ENCODE results near the gene AK9. TPM values are rescaled to one million over a fixed set of nuclear protein-coding genes. Genes with fewer than 3 reads are reported as not detected.

AK9 gene
- total and polyA plus RNA-seq, 7 donors, result 2.8 to 23.3 (median 14.3) TPM

DNA sequence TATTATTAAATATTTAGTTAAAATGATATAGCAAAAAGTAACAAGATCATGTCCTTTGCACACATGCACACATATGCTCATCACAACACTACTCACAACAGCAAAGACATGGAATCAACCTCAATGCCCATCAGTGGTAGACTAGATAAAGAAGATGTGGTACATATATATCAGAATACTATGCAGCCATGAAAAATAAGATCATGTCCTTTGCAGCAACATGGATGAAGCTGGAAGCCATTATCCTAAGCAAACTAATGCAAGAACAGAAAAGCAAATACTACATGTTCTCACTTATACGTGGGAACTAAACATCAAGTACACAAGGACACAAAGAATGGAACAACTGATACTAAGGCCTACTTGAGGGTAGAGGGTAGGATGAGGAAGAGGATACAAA, 14.3 kb downstream of the AK9 start:
- 93 to 96% methylated on average over 1 of the region's 1 CpG for WGBS, 2 donors
- intact Hi-C loops (cut with DNase I), result no loop called here

DNA sequence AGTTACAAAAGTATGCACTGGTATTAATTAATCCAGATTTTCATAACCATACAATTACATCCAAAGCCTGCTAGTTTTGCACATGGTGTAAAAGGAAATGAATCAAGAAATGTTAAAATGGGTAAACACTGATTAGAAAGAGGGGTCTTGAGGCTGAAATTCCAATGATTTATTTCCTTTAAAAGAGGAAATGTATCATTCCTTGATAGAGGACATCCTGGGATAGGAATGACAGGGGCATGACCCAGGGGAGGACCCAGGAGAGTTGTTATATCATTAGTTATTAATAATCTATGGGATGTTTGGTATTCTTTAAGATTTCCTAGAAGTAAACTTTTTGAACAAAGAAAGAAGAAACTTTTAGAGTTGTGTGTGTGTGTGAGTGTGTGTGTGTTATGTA, 18.2 kb downstream of the AK9 start:
- no peaks in the 10 kb centered on the region for H3K4me1 ChIP-seq
- TF ChIP-seq EP300 (IDR thresholded peaks at IDR 0.05), result no peak
- TF ChIP-seq, protein P1, sequence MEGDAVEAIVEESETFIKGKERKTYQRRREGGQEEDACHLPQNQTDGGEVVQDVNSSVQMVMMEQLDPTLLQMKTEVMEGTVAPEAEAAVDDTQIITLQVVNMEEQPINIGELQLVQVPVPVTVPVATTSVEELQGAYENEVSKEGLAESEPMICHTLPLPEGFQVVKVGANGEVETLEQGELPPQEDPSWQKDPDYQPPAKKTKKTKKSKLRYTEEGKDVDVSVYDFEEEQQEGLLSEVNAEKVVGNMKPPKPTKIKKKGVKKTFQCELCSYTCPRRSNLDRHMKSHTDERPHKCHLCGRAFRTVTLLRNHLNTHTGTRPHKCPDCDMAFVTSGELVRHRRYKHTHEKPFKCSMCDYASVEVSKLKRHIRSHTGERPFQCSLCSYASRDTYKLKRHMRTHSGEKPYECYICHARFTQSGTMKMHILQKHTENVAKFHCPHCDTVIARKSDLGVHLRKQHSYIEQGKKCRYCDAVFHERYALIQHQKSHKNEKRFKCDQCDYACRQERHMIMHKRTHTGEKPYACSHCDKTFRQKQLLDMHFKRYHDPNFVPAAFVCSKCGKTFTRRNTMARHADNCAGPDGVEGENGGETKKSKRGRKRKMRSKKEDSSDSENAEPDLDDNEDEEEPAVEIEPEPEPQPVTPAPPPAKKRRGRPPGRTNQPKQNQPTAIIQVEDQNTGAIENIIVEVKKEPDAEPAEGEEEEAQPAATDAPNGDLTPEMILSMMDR (IDR thresholded peaks at IDR 0.05), result no peak
- TF ChIP-seq POLR2A (IDR thresholded peaks at IDR 0.05), result no peak
- TF ChIP-seq POLR2AphosphoS5 (IDR thresholded peaks at IDR 0.05), result no peak
- intact Hi-C loops (cut with DNase I), result no loop called here
- no peaks in the 10 kb centered on the region for H3K27me3 ChIP-seq
- peaks cover 0 to 8% (median 0%) of the 10 kb centered on the region in 4 donors for H3K36me3 ChIP-seq
- H3K9me3 ChIP-seq, result no peaks in the 10 kb centered on the region
- no peak for DNase-seq
- H3K27ac ChIP-seq, result no peak overlapping the region
- no peak overlapping the region for H3K4me3 ChIP-seq

More for the DNA sequence above, 14.3 kb downstream of the AK9 start:
- H3K27ac ChIP-seq, result no peak overlapping the region
- TF ChIP-seq, protein P1 (IDR thresholded peaks at IDR 0.05), result no peak
- TF ChIP-seq POLR2AphosphoS5 (IDR thresholded peaks at IDR 0.05) (no peak), EP300 (IDR thresholded peaks at IDR 0.05) (no peak), POLR2A (IDR thresholded peaks at IDR 0.05) (no peak)
- no peak overlapping the region for H3K4me3 ChIP-seq
- DNase-seq, result no peak
- H3K4me1 ChIP-seq, result peaks cover 0 to 7% (median 0%) of the 10 kb centered on the region in 4 donors
- no peaks in the 10 kb centered on the region for H3K27me3 ChIP-seq
- H3K9me3 ChIP-seq, result no peaks in the 10 kb centered on the region
- no peaks in the 10 kb centered on the region for H3K36me3 ChIP-seq

DNA sequence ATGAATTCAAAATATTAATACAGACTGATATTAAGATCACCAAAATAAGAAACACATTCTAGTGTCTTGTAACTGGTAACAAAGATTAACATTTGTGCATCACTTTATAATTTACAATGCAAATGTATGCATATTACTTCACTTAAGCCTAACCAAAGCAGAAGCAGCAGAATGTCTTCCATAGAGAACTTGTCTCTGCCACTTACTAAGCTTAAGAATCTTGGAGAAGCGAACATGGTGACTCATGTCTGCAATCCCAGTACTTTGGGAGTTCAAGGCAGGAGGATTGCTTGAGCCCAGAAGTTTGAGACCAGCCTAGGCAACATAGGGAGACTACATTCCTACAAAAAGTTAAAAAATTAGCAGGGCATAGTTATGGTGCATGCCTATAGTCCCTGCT, 18.8 kb downstream of the AK9 start:
- no peak overlapping the region for H3K4me3 ChIP-seq
- H3K27me3 ChIP-seq, result no peaks in the 10 kb centered on the region
- H3K27ac ChIP-seq, result no peak overlapping the region
- no peaks in the 10 kb centered on the region for H3K4me1 ChIP-seq
- no peak for DNase-seq
- peaks cover 0 to 8% (median 0%) of the 10 kb centered on the region in 4 donors for H3K36me3 ChIP-seq
- TF ChIP-seq, protein P1 (IDR thresholded peaks at IDR 0.05), result no peak
- TF ChIP-seq EP300 (IDR thresholded peaks at IDR 0.05) (no peak), POLR2AphosphoS5 (IDR thresholded peaks at IDR 0.05) (no peak), POLR2A (IDR thresholded peaks at IDR 0.05) (no peak)
- H3K9me3 ChIP-seq, result no peaks in the 10 kb centered on the region
- intact Hi-C loops (cut with DNase I), result no loop called here
- 96% methylated on average over 1 of the region's 1 CpG for WGBS, 2 donors

DNA sequence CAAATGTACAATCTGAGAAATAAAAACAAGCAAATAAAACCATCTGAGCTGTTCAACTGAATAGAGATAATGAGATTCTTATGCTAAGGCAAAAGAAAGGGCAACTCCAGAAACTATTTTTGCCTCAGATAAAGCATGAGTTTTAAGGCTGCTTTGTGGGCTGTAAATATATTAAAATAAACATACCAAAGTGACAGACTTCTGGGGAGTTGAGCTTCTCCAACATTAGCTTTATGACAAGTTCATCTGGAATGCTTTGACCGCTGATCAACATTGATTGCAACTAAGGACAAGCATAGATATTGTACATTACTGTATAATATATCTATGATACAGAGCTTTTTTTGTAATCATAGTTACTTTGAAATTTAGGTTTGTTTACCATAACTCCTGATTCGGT, 19.3 kb downstream of the AK9 start:
- intact Hi-C loops (cut with DNase I), result no loop called here
- DNase-seq, result no peak
- no peaks in the 10 kb centered on the region for H3K4me1 ChIP-seq
- no peak for TF ChIP-seq POLR2AphosphoS5 (IDR thresholded peaks at IDR 0.05)
- TF ChIP-seq EP300 (IDR thresholded peaks at IDR 0.05), result no peak
- TF ChIP-seq, protein P1 (IDR thresholded peaks at IDR 0.05), result no peak
- no peak for TF ChIP-seq POLR2A (IDR thresholded peaks at IDR 0.05)
- peaks cover 0 to 8% (median 0%) of the 10 kb centered on the region in 4 donors for H3K36me3 ChIP-seq
- no peak overlapping the region for H3K27ac ChIP-seq
- no peaks in the 10 kb centered on the region for H3K27me3 ChIP-seq
- H3K9me3 ChIP-seq, result no peaks in the 10 kb centered on the region
- no peak overlapping the region for H3K4me3 ChIP-seq
- whole genome bisulfite sequencing, 2 donors, result 85 to 91% methylated on average over 2 of the region's 2 CpGs

DNA sequence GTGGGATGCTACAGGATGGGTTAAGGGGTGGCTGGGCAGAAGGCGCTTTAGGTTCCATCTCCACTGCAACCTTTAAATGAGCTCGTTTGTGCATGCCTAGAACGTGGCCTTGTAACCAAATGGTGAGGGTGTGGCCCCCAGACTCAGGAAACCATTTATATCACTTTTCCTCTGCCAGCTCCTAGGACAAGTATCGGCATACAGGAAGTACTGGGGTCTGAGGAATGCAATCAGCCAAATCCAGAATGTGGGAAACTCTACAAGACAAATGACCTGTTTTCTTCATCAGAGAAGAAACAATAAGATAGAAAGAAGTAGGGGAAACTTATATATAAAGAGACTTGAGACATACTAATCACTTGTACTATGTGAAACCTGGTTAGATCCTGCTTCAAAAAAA, 21.2 kb downstream of the AK9 start:
- DNase-seq, result no peak
- Histone ChIP-seq H3K27ac (no peak overlapping the region), H3K4me3 (no peak overlapping the region), H3K4me1 (no peaks in the 10 kb centered on the region), H3K27me3 (no peaks in the 10 kb centered on the region), H3K36me3 (peaks cover 0 to 8% (median 0%) of the 10 kb centered on the region in 4 donors), H3K9me3 (no peaks in the 10 kb centered on the region)
- TF ChIP-seq EP300 (IDR thresholded peaks at IDR 0.05) (no peak), POLR2AphosphoS5 (IDR thresholded peaks at IDR 0.05) (no peak), POLR2A (IDR thresholded peaks at IDR 0.05) (no peak)
- TF ChIP-seq, protein P1 (IDR thresholded peaks at IDR 0.05), result no peak
- intact Hi-C loops (cut with DNase I), result no loop called here
- 87 to 90% methylated on average over 4 of the region's 4 CpGs for WGBS, 2 donors
